WTC11 (cell line): ENCODE data around the gene LPCAT3.

Experiments used
- NR2C2 ChIP-seq: sonication (generic); formaldehyde crosslinking; IDR thresholded peaks from 2 replicates; pipeline ENCODE4 v1.8.0; 2022; ENCODE audit warnings: mild to moderate bottlenecking, missing genetic modification reagents
- SMAD3 ChIP-seq: sonication (generic); formaldehyde crosslinking; IDR thresholded peaks from 2 replicates; pipeline ENCODE4 v1.8.0; 2022; ENCODE audit warnings: missing genetic modification reagents, mild to moderate bottlenecking, borderline replicate concordance
- TEAD4 ChIP-seq: sonication (generic); formaldehyde crosslinking; IDR thresholded peaks from 2 replicates; pipeline ENCODE4 v1.8.0; 2022; ENCODE audit warnings: mild to moderate bottlenecking, missing genetic modification reagents
- ZBTB21 ChIP-seq: sonication (generic); formaldehyde crosslinking; IDR thresholded peaks from 2 replicates; pipeline ENCODE4 v1.8.1; 2023; ENCODE audit warnings: mild to moderate bottlenecking, missing genetic modification reagents, borderline replicate concordance
- TF ChIP-seq, protein P1 (sequence below): fragments of 250-450 bp; sonication (Bioruptor Pico); IDR thresholded peaks from 2 replicates; pipeline ENCODE4 v1.8.0; 2021; ENCODE audit warnings: mild to moderate bottlenecking
- TF ChIP-seq, protein P2 (sequence below): fragments of 200-600 bp; IDR thresholded peaks from 2 replicates; pipeline ENCODE4 v1.8.0; 2022; ENCODE audit warnings: antibody characterized with exemption

DNA sequence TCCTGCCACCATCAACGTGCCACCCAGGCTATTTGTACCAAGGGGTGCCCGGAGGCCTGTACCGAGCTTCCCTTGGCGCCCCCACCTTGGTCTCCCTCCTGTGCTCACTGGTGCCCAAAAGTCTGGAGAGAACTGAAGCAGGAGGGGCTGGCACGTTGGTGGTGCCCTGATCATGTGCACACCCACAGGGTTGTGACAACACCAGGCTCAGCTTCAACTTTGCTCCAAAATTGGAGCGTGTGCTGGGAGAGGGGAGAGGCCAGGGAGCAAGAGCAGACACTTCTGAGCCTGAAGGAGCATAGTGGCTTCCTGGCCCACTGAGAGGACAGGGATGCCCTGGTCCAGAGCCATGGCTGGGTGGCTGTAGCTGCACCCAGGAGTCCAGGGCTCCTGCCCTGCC lies 13.0 kb upstream of the LPCAT3 start:
- TF ChIP-seq NR2C2 (CRISPR knock-in tag) (no peak), SMAD3 (CRISPR knock-in tag) (no peak), ZBTB21 (CRISPR knock-in tag) (no peak), TEAD4 (no peak)
- TF ChIP-seq, protein P1, sequence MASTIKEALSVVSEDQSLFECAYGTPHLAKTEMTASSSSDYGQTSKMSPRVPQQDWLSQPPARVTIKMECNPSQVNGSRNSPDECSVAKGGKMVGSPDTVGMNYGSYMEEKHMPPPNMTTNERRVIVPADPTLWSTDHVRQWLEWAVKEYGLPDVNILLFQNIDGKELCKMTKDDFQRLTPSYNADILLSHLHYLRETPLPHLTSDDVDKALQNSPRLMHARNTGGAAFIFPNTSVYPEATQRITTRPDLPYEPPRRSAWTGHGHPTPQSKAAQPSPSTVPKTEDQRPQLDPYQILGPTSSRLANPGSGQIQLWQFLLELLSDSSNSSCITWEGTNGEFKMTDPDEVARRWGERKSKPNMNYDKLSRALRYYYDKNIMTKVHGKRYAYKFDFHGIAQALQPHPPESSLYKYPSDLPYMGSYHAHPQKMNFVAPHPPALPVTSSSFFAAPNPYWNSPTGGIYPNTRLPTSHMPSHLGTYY (CRISPR knock-in tag): no peak
- TF ChIP-seq, protein P2, sequence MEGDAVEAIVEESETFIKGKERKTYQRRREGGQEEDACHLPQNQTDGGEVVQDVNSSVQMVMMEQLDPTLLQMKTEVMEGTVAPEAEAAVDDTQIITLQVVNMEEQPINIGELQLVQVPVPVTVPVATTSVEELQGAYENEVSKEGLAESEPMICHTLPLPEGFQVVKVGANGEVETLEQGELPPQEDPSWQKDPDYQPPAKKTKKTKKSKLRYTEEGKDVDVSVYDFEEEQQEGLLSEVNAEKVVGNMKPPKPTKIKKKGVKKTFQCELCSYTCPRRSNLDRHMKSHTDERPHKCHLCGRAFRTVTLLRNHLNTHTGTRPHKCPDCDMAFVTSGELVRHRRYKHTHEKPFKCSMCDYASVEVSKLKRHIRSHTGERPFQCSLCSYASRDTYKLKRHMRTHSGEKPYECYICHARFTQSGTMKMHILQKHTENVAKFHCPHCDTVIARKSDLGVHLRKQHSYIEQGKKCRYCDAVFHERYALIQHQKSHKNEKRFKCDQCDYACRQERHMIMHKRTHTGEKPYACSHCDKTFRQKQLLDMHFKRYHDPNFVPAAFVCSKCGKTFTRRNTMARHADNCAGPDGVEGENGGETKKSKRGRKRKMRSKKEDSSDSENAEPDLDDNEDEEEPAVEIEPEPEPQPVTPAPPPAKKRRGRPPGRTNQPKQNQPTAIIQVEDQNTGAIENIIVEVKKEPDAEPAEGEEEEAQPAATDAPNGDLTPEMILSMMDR: no peak
